HCT116 (cell line): ENCODE measurements around the gene TTC1. TPM values are rescaled to one million over a fixed set of nuclear protein-coding genes. Genes with fewer than 3 reads are reported as not detected.

Experiments used
- ATAC-seq: fragments of 200-7000 bp; cut with Tn5 transposase; 2 replicates; pipeline ENCODE4 v1.9.1; 2020; ENCODE audit warnings: mild to moderate bottlenecking, moderate library complexity
- BruUV-seq: library from RNA; stranded (reverse); fragments of 400-500 nt; replicated peaks from 2 replicates; lab custom pipeline; 2021; lab: Mats Ljungman, UMichigan
- CTCF ChIA-PET: fragments of 300-600 bp; sonication (Branson Sonifier 250); formaldehyde crosslinking; loops from one replicate; lab custom pipeline; 2021; ENCODE audit warnings: antibody characterized with exemption; lab: Charles Lee
- POLR2A ChIA-PET: fragments of 300-600, 350-600 bp; sonication (Branson Sonifier 250); formaldehyde crosslinking; loops from one replicate; lab custom pipeline; 2021; ENCODE audit warnings: antibody characterized with exemption; lab: Charles Lee
- RAD21 ChIA-PET, 2 experiments: fragments of 300-600 bp; sonication (Branson Sonifier 250); formaldehyde crosslinking; loops; one replicate each; lab custom pipeline; 2023; ENCODE audit warnings: low total read pairs in 2 of 2; ENCODE audit not compliant: uncharacterized antibody in 2 of 2, unreplicated experiment in 2 of 2, low non-redundant PET in 1 of 2; lab: Charles Lee
- DNase-seq: peaks from one replicate; pipeline ENCODE4 v3.0.0-alpha.2; 2010; ENCODE audit warnings: low read depth, low spot score
- H2AFZ ChIP-seq: fragments of 200-600 bp; shearing (Covaris generic), sonication (generic); 2 replicates; pipeline ENCODE4 v1.6.1; 2017; ENCODE audit warnings: low read depth, mixed run types, mixed read lengths, antibody characterized with exemption, low read length; ENCODE audit not compliant: poor library complexity, severe bottlenecking
- H3K27ac ChIP-seq: 2 replicates; pipeline ENCODE4 v1.5.1; 2012; ENCODE audit warnings: low read depth, low read length
- H3K27me3 ChIP-seq: fragments of 200-600 bp; sonication (generic); 2 replicates; pipeline ENCODE4 v1.6.1; 2016; ENCODE audit warnings: mixed run types, low read length, mixed read lengths; ENCODE audit not compliant: insufficient read depth
- H3K36me3 ChIP-seq, 2 experiments: fragments of 200-500 bp in 1 of 2; fragments of 200-600 bp in 1 of 2; sonication (Bioruptor generic) in 1 of 2; sonication (generic) in 1 of 2; 2 replicates each; pipeline versions ENCODE4 v1.5.1 to v1.6.1; 2014 to 2016; ENCODE audit warnings: low read length in 2 of 2, inconsistent platforms in 1 of 2, mixed read lengths in 1 of 2, mixed run types in 1 of 2; ENCODE audit not compliant: insufficient read depth in 2 of 2, control insufficient read depth in 1 of 2
- H3K4me1 ChIP-seq, 2 experiments: fragments of 200-600 bp in 1 of 2; sonication (generic) in 1 of 2; 2 replicates each; pipeline versions ENCODE4 v1.5.1 to v1.6.1; 2012 to 2017; ENCODE audit warnings: low read length in 2 of 2, inconsistent platforms in 1 of 2, mild to moderate bottlenecking in 1 of 2, mixed read lengths in 1 of 2, mixed run types in 1 of 2, moderate library complexity in 1 of 2; ENCODE audit not compliant: insufficient read depth in 2 of 2, control insufficient read depth in 1 of 2
- H3K4me2 ChIP-seq: fragments of 200-600 bp; sonication (generic); 2 replicates; pipeline ENCODE4 v1.6.1; 2017; ENCODE audit warnings: mixed run types, low read length, mixed read lengths
- H3K4me3 ChIP-seq, 2 experiments: fragments of 200-600 bp in 1 of 2; sonication (generic) in 1 of 2; replicated peaks in 1 of 2; 2 replicates each; pipeline ENCODE4 v1.5.1; 2011 to 2016; ENCODE audit warnings: low read length in 2 of 2, control low read depth in 1 of 2, low read depth in 1 of 2, mild to moderate bottlenecking in 1 of 2, mixed read lengths in 1 of 2, mixed run types in 1 of 2
- H3K79me2 ChIP-seq: fragments of 200-600 bp; sonication (generic); 2 replicates; pipeline ENCODE4 v1.6.1; 2017; ENCODE audit warnings: mild to moderate bottlenecking, mixed run types, low read length, moderate library complexity, mixed read lengths; ENCODE audit not compliant: insufficient read depth
- H3K9ac ChIP-seq: fragments of 200-600 bp; sonication (generic); 2 replicates; pipeline ENCODE4 v1.6.1; 2016; ENCODE audit warnings: low read length, mixed read lengths
- H3K9me2 ChIP-seq: fragments of 200-600 bp; sonication (generic), shearing (Covaris generic); 2 replicates; pipeline ENCODE4 v1.6.1; 2017; ENCODE audit warnings: mixed run types, mild to moderate bottlenecking, moderate library complexity; ENCODE audit not compliant: insufficient read depth
- H3K9me3 ChIP-seq, 2 experiments: fragments of 200-500 bp in 1 of 2; fragments of 200-600 bp in 1 of 2; sonication (Bioruptor generic) in 1 of 2; sonication (generic) in 1 of 2; 2 replicates each; pipeline ENCODE4 v1.6.1; 2014 to 2017; ENCODE audit warnings: low read length in 2 of 2, mixed read lengths in 2 of 2, inconsistent platforms in 1 of 2, low read depth in 1 of 2, mild to moderate bottlenecking in 1 of 2, mixed run types in 1 of 2, moderate library complexity in 1 of 2; ENCODE audit not compliant: control insufficient read depth in 1 of 2, insufficient read depth in 1 of 2
- H4K20me1 ChIP-seq: fragments of 200-600 bp; sonication (generic), shearing (Covaris generic); 2 replicates; pipeline ENCODE4 v1.6.1; 2017; ENCODE audit warnings: mixed run types, mild to moderate bottlenecking, moderate library complexity; ENCODE audit not compliant: insufficient read depth
- CEBPB ChIP-seq: IDR thresholded peaks from 2 replicates; pipeline ENCODE4 v1.6.1; 2012; ENCODE audit warnings: low read depth
- EGR1 ChIP-seq: IDR thresholded peaks from 2 replicates; pipeline ENCODE4 v1.6.1; 2012; ENCODE audit warnings: low read depth
- ELF1 ChIP-seq: IDR thresholded peaks from 2 replicates; pipeline ENCODE4 v1.6.1; 2012; ENCODE audit warnings: low read depth, borderline replicate concordance
- EZH2 ChIP-seq: fragments of 200-600 bp; sonication (generic); IDR thresholded peaks from 2 replicates; pipeline ENCODE4 v1.6.1; 2017; ENCODE audit warnings: antibody characterized with exemption, mixed run types
- EZH2phosphoT487 ChIP-seq: fragments of 200-600 bp; IDR thresholded peaks from 2 replicates; pipeline ENCODE4 v1.6.1; 2018; ENCODE audit warnings: antibody characterized with exemption, borderline replicate concordance
- MAX ChIP-seq: IDR thresholded peaks from 2 replicates; pipeline ENCODE4 v1.6.1; 2012
- POLR2A ChIP-seq: IDR thresholded peaks from 2 replicates; pipeline ENCODE4 v1.7.0; 2011; ENCODE audit warnings: borderline replicate concordance; ENCODE audit not compliant: insufficient read depth, insufficient read length; ENCODE audit errors: extremely low read depth
- RAD21 ChIP-seq: IDR thresholded peaks from 2 replicates; pipeline ENCODE4 v1.6.1; 2012; ENCODE audit warnings: low read depth, mild to moderate bottlenecking
- SIN3A ChIP-seq: IDR thresholded peaks from 2 replicates; pipeline ENCODE4 v1.6.1; 2012; ENCODE audit warnings: low read depth
- SP1 ChIP-seq: IDR thresholded peaks from 2 replicates; pipeline ENCODE4 v1.6.1; 2012; ENCODE audit warnings: low read depth
- SRF ChIP-seq: IDR thresholded peaks from 2 replicates; pipeline ENCODE4 v1.6.1; 2012; ENCODE audit warnings: low read depth
- YY1 ChIP-seq: IDR thresholded peaks from 2 replicates; pipeline ENCODE4 v1.6.1; 2011; ENCODE audit warnings: low read length, low read depth, moderate library complexity, mild to moderate bottlenecking; ENCODE audit not compliant: insufficient replicate concordance; ENCODE audit errors: extremely low read depth
- ZFX ChIP-seq: fragments of 450-650 bp; IDR thresholded peaks from 2 replicates; pipeline ENCODE4 v1.6.1; 2017
- ZNF274 ChIP-seq: fragments of 200-500 bp; sonication (Bioruptor generic); IDR thresholded peaks from 2 replicates; pipeline ENCODE4 v1.6.1; 2014; ENCODE audit warnings: mild to moderate bottlenecking, low read depth, low read length, inconsistent platforms
- intact Hi-C: fragments of 100-400 bp; cut with micrococcal nuclease; formaldehyde crosslinking; loops from 2 replicates; pipeline ENCODE4 v1.10.0; 2022
- total RNA-seq: library from RNA; stranded (reverse); gene quantifications from one replicate; pipeline ENCODE4 v1.2.1, GENCODE V29; 2021; ENCODE audit not compliant: unreplicated experiment
- TF ChIP-seq, protein P1 (sequence below), 3 experiments: fragments of 200-600 bp in 1 of 3; sonication (generic) in 1 of 3; IDR thresholded peaks in 2 of 3; conservative IDR thresholded peaks in 1 of 3; 2 replicates each; pipeline ENCODE4 v1.5.1; 2012 to 2017; ENCODE audit warnings: low read depth in 2 of 3, low read length in 2 of 3, antibody characterized with exemption in 1 of 3, borderline replicate concordance in 1 of 3, control low read depth in 1 of 3, mild to moderate bottlenecking in 1 of 3, mixed read lengths in 1 of 3, mixed run types in 1 of 3, moderate library complexity in 1 of 3; ENCODE audit not compliant: insufficient read depth in 1 of 3

TTC1 gene
- total RNA-seq, 1 experiment from 2014 or later: 48.1 TPM

GRCh38 chr5:159975462-159976019 lies 33.4 kb upstream of the TTC1 start:
- intact Hi-C loops: no loop called here
- BruUV-seq: no TSS peak
- H3K27me3 ChIP-seq: peaks cover 9% of the 10 kb centered on the region; the same call in 1 of the 2 replicates
- no peak for TF ChIP-seq ZNF274
- TF ChIP-seq, protein P1, sequence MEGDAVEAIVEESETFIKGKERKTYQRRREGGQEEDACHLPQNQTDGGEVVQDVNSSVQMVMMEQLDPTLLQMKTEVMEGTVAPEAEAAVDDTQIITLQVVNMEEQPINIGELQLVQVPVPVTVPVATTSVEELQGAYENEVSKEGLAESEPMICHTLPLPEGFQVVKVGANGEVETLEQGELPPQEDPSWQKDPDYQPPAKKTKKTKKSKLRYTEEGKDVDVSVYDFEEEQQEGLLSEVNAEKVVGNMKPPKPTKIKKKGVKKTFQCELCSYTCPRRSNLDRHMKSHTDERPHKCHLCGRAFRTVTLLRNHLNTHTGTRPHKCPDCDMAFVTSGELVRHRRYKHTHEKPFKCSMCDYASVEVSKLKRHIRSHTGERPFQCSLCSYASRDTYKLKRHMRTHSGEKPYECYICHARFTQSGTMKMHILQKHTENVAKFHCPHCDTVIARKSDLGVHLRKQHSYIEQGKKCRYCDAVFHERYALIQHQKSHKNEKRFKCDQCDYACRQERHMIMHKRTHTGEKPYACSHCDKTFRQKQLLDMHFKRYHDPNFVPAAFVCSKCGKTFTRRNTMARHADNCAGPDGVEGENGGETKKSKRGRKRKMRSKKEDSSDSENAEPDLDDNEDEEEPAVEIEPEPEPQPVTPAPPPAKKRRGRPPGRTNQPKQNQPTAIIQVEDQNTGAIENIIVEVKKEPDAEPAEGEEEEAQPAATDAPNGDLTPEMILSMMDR (IDR thresholded peaks at IDR 0.05 in 2 of 3, conservative IDR thresholded peaks at IDR 0.05 in 1 of 3; ENCODE audit: borderline replicate concordance in 1 of 3, insufficient read depth in 1 of 3, low read depth in 2 of 3, low read length in 2 of 3): peak in 2 of 3 experiments; percentile 48 to 54; a peak in 4 of 6 replicates
- TF ChIP-seq EZH2: no peak
- peak; percentile 33; the same call in 1 of the 2 replicates for TF ChIP-seq RAD21
- TF ChIP-seq, all 23 proteins: peak for 2
- H2AFZ ChIP-seq: peak overlapping the region; percentile 56
- CTCF ChIA-PET: no interaction called here
- no peaks in the 10 kb centered on the region for H3K79me2 ChIP-seq
- RAD21 ChIA-PET: no interaction called here
- DNase-seq: peak; percentile 41
- H3K9ac ChIP-seq: no peak overlapping the region
- H3K4me1 ChIP-seq: peaks cover 0 to 24% of the 10 kb centered on the region in 2 experiments; a peak in 3 of 4 replicates
- H3K9me2 ChIP-seq: no peaks in the 10 kb centered on the region
- peak; percentile 90 for ATAC-seq
- no peaks in the 10 kb centered on the region for H3K9me3 ChIP-seq
- no peaks in the 10 kb centered on the region for H3K36me3 ChIP-seq
- H3K4me2 ChIP-seq: peak overlapping the region; percentile 26
- POLR2A ChIA-PET: no interaction called here
- H3K4me3 ChIP-seq: no peak overlapping the region
- no peaks in the 10 kb centered on the region for H4K20me1 ChIP-seq
- no peak overlapping the region for H3K27ac ChIP-seq

DNA sequence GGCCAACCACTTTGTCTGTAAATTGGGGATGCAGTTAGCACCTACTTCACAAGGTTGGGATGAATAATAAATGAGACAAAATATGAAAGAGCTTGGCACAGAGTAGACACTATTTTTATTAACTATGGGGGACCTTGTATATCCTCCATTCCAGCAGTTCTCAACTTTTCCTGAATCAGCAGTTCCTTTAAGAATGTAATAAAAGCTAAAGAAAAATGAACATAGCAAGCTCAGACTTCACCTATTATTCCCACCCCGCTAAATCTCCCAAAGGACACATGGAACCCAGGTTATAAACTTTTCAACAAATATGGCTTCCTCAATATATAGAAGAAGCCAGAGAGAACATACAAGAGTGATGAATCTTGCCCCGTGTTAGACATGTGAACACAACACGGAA lies 32.0 kb upstream of the TTC1 start:
- no TSS peak for BruUV-seq
- no peak for ATAC-seq
- no peaks in the 10 kb centered on the region for H4K20me1 ChIP-seq
- no peak overlapping the region for H3K4me2 ChIP-seq
- H3K79me2 ChIP-seq: no peaks in the 10 kb centered on the region
- ChIA-PET RAD21 (no interaction called here), POLR2A (no interaction called here), CTCF (interaction anchor here (1.5 to 2.0 kb wide), 2 partner anchors 10 to 45 kb away, joined by 3 to 5 read pairs; no protein-coding TSS in a partner anchor)
- H3K4me1 ChIP-seq: peaks cover 11 to 27% of the 10 kb centered on the region in 2 experiments
- H3K36me3 ChIP-seq: no peaks in the 10 kb centered on the region
- H3K27me3 ChIP-seq: peaks cover 12% of the 10 kb centered on the region; the same call in 1 of the 2 replicates
- H2AFZ ChIP-seq: no peak overlapping the region
- H3K9me2 ChIP-seq: no peaks in the 10 kb centered on the region
- intact Hi-C loops: no loop called here
- no peaks in the 10 kb centered on the region for H3K9me3 ChIP-seq
- no peak overlapping the region for H3K9ac ChIP-seq
- no peak for DNase-seq
- H3K4me3 ChIP-seq: no peak overlapping the region
- H3K27ac ChIP-seq: no peak overlapping the region
- TF ChIP-seq, protein P1 (IDR thresholded peaks at IDR 0.05 in 2 of 3, conservative IDR thresholded peaks at IDR 0.05 in 1 of 3; ENCODE audit: borderline replicate concordance in 1 of 3, insufficient read depth in 1 of 3, low read depth in 2 of 3, low read length in 2 of 3): no peak
- TF ChIP-seq SRF: no peak
- TF ChIP-seq POLR2A: no peak
- TF ChIP-seq YY1: no peak
- no peak for TF ChIP-seq SP1
- TF ChIP-seq ELF1: no peak
- TF ChIP-seq ZFX: no peak
- TF ChIP-seq EZH2phosphoT487: no peak
- TF ChIP-seq CEBPB: no peak
- TF ChIP-seq ZNF274: no peak
- no peak for TF ChIP-seq SIN3A
- no peak for TF ChIP-seq MAX
- no peak for TF ChIP-seq EGR1
- TF ChIP-seq EZH2: no peak
